ENCODE measurements around the gene PDS5B.

The PDS5B gene

GRCh38 chr13:32761472-32761871, 175.2 kb downstream of the PDS5B start:
- Histone ChIP-seq H3F3A (ENCODE audit: insufficient read depth) (no peaks in the 10 kb centered on the region; the same call in 1 of the 2 replicates), H4K20me1 (ENCODE audit: low read depth, low read length) (no peaks in the 10 kb centered on the region), H3K9me3 (ENCODE audit: insufficient read depth, low read length) (no peaks in the 10 kb centered on the region), H3K36me3 (ENCODE audit: low read length) (peaks cover 63% of the 10 kb centered on the region), H3K4me2 (ENCODE audit: low read depth, low read length, poor library complexity, severe bottlenecking) (no peak overlapping the region), H3K27me3 (ENCODE audit: low read length) (no peaks in the 10 kb centered on the region), H3K4me3 (ENCODE audit: insufficient read depth, low read length, poor library complexity, severe bottlenecking) (no peak overlapping the region), H3K9me2 (replicated peaks; ENCODE audit: insufficient read depth, low read length) (no peaks in the 10 kb centered on the region), H3K27ac (ENCODE audit: low read depth, low read length) (no peak overlapping the region), H3K79me2 (ENCODE audit: insufficient read depth, low read length) (no peaks in the 10 kb centered on the region), H3K9ac (ENCODE audit: low read length) (no peak overlapping the region), H2AFZ (ENCODE audit: low read depth, low read length, severe bottlenecking) (no peak overlapping the region)
- TF ChIP-seq EZH2phosphoT487 (conservative IDR thresholded peaks at IDR 0.05; ENCODE audit: low read length) (no peak), CTCF (IDR thresholded peaks at IDR 0.05; ENCODE audit: insufficient read depth, low read length, poor library complexity, severe bottlenecking) (no peak)

- H3K27ac ChIP-seq (ENCODE audit: low read depth, low read length): no peak overlapping the region
- H4K20me1 ChIP-seq (ENCODE audit: low read depth, low read length): no peaks in the 10 kb centered on the region
Measured at GRCh38 chr13:32779119-32779518, 192.9 kb downstream of the PDS5B start.

GRCh38 chr13:32781906-32782305, 195.7 kb downstream of the PDS5B start:
- H3K36me3 ChIP-seq (ENCODE audit: low read length): peaks cover 18% of the 10 kb centered on the region
- TF ChIP-seq CTCF (IDR thresholded peaks at IDR 0.05; ENCODE audit: insufficient read depth, low read length, poor library complexity, severe bottlenecking) (no peak), EZH2phosphoT487 (conservative IDR thresholded peaks at IDR 0.05; ENCODE audit: low read length) (no peak)

More at GRCh38 chr13:32779119-32779518, 192.9 kb downstream of the PDS5B start:
- H3K4me2 ChIP-seq (ENCODE audit: low read depth, low read length, poor library complexity, severe bottlenecking): no peak overlapping the region
- H3K36me3 ChIP-seq (ENCODE audit: low read length): peaks cover 34% of the 10 kb centered on the region
- no peak overlapping the region for H3K9ac ChIP-seq (ENCODE audit: low read length)
- H3K9me3 ChIP-seq (ENCODE audit: insufficient read depth, low read length): no peaks in the 10 kb centered on the region
- H3K79me2 ChIP-seq (ENCODE audit: insufficient read depth, low read length): no peaks in the 10 kb centered on the region
- no peaks in the 10 kb centered on the region for H3K27me3 ChIP-seq (ENCODE audit: low read length)
- no peaks in the 10 kb centered on the region for H3K9me2 ChIP-seq (replicated peaks; ENCODE audit: insufficient read depth, low read length)
- peaks cover 16% of the 10 kb centered on the region; the same call in 1 of the 2 replicates for H3F3A ChIP-seq (ENCODE audit: insufficient read depth)
- H2AFZ ChIP-seq (ENCODE audit: low read depth, low read length, severe bottlenecking): no peak overlapping the region
- TF ChIP-seq CTCF (IDR thresholded peaks at IDR 0.05; ENCODE audit: insufficient read depth, low read length, poor library complexity, severe bottlenecking) (no peak), EZH2phosphoT487 (conservative IDR thresholded peaks at IDR 0.05; ENCODE audit: low read length) (no peak)
- no peak overlapping the region for H3K4me3 ChIP-seq (ENCODE audit: insufficient read depth, low read length, poor library complexity, severe bottlenecking)

More at GRCh38 chr13:32781906-32782305, 195.7 kb downstream of the PDS5B start:
- H4K20me1 ChIP-seq (ENCODE audit: low read depth, low read length): no peaks in the 10 kb centered on the region
- no peaks in the 10 kb centered on the region for H3K9me3 ChIP-seq (ENCODE audit: insufficient read depth, low read length)
- H3K9me2 ChIP-seq (replicated peaks; ENCODE audit: insufficient read depth, low read length): no peaks in the 10 kb centered on the region
- H3K9ac ChIP-seq (ENCODE audit: low read length): no peak overlapping the region
- no peaks in the 10 kb centered on the region for H3K27me3 ChIP-seq (ENCODE audit: low read length)
- H3K79me2 ChIP-seq (ENCODE audit: insufficient read depth, low read length): no peaks in the 10 kb centered on the region
- no peak overlapping the region for H2AFZ ChIP-seq (ENCODE audit: low read depth, low read length, severe bottlenecking)
- H3K27ac ChIP-seq (ENCODE audit: low read depth, low read length): no peak overlapping the region
- H3K4me3 ChIP-seq (ENCODE audit: insufficient read depth, low read length, poor library complexity, severe bottlenecking): no peak overlapping the region
- no peak overlapping the region for H3K4me2 ChIP-seq (ENCODE audit: low read depth, low read length, poor library complexity, severe bottlenecking)
- peaks cover 13% of the 10 kb centered on the region; the same call in 1 of the 2 replicates for H3F3A ChIP-seq (ENCODE audit: insufficient read depth)

Data from SU-DHL-6 (cell line).